ENCODE measurements around the gene FAM181A. TPM values are rescaled to one million over a fixed set of nuclear protein-coding genes. Genes with fewer than 3 reads are reported as not detected.

FAM181A gene
- total RNA-seq, 1 donor from 2014 or later: not detected

DNA sequence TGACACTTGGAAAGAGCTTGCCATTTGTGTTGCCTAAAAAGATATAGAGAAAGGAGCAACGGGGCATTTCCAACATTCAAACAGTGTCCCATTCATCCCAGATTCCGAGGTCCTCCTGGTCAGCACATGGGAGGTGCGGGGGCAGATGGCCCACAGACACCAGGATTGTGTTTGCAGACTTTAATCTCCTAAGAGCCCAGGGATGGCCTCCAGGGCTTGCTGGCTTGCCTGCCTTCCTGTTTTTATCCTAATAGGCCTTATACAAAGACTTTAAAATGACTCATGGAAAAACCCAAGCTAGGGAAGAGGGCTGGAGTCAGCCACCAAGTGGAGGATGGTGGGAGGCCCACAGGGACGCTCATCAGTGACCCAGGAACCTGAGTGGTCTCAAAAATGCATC, 21.5 kb upstream of the FAM181A start:
- Histone ChIP-seq H2AFZ (ENCODE audit: low read depth, low read length) (no peak overlapping the region), H3K4me2 (ENCODE audit: low read length) (no peak overlapping the region), H3K79me2 (ENCODE audit: insufficient read depth, low read length) (no peaks in the 10 kb centered on the region), H3K27ac (ENCODE audit: low read depth, low read length) (no peak overlapping the region), H4K20me1 (ENCODE audit: insufficient read depth, low read length) (no peaks in the 10 kb centered on the region), H3K4me1 (ENCODE audit: insufficient read depth, low read length) (no peaks in the 10 kb centered on the region), H3K9ac (ENCODE audit: low read length) (no peak overlapping the region), H3K4me3 (ENCODE audit: insufficient read depth, low read depth, low read length) (no peak overlapping the region), H3K9me3 (ENCODE audit: insufficient read depth, low read depth, low read length) (peaks cover 5% of the 10 kb centered on the region), H3K36me3 (ENCODE audit: insufficient read depth, low read length) (no peaks in the 10 kb centered on the region), H3K27me3 (ENCODE audit: insufficient read depth, low read length) (peaks cover 2% of the 10 kb centered on the region)
- FAIRE-seq (no peak), DNase-seq (ENCODE audit: low read depth) (no peak)
- no peaks in the 10 kb centered on the region for H3K36me3 Mint-ChIP-seq (ENCODE audit: low read depth, unreplicated experiment)
- peaks cover 8% of the 10 kb centered on the region for H3K9me3 Mint-ChIP-seq (ENCODE audit: unreplicated experiment)
- peaks cover 8% of the 10 kb centered on the region for H3K4me1 Mint-ChIP-seq (ENCODE audit: low read depth, unreplicated experiment)
- no peak overlapping the region for H3K4me3 Mint-ChIP-seq (ENCODE audit: unreplicated experiment)
- peaks cover 17% of the 10 kb centered on the region for H3K27me3 Mint-ChIP-seq (ENCODE audit: low read depth, unreplicated experiment)
- no peak overlapping the region for H3K27ac Mint-ChIP-seq (ENCODE audit: unreplicated experiment)
- TF ChIP-seq, protein P1, sequence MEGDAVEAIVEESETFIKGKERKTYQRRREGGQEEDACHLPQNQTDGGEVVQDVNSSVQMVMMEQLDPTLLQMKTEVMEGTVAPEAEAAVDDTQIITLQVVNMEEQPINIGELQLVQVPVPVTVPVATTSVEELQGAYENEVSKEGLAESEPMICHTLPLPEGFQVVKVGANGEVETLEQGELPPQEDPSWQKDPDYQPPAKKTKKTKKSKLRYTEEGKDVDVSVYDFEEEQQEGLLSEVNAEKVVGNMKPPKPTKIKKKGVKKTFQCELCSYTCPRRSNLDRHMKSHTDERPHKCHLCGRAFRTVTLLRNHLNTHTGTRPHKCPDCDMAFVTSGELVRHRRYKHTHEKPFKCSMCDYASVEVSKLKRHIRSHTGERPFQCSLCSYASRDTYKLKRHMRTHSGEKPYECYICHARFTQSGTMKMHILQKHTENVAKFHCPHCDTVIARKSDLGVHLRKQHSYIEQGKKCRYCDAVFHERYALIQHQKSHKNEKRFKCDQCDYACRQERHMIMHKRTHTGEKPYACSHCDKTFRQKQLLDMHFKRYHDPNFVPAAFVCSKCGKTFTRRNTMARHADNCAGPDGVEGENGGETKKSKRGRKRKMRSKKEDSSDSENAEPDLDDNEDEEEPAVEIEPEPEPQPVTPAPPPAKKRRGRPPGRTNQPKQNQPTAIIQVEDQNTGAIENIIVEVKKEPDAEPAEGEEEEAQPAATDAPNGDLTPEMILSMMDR (IDR thresholded peaks at IDR 0.05; ENCODE audit: insufficient read depth, low read depth, low read length): no peak
- TF ChIP-seq EZH2 (IDR thresholded peaks at IDR 0.05; ENCODE audit: insufficient read depth, low read length): no peak

DNA sequence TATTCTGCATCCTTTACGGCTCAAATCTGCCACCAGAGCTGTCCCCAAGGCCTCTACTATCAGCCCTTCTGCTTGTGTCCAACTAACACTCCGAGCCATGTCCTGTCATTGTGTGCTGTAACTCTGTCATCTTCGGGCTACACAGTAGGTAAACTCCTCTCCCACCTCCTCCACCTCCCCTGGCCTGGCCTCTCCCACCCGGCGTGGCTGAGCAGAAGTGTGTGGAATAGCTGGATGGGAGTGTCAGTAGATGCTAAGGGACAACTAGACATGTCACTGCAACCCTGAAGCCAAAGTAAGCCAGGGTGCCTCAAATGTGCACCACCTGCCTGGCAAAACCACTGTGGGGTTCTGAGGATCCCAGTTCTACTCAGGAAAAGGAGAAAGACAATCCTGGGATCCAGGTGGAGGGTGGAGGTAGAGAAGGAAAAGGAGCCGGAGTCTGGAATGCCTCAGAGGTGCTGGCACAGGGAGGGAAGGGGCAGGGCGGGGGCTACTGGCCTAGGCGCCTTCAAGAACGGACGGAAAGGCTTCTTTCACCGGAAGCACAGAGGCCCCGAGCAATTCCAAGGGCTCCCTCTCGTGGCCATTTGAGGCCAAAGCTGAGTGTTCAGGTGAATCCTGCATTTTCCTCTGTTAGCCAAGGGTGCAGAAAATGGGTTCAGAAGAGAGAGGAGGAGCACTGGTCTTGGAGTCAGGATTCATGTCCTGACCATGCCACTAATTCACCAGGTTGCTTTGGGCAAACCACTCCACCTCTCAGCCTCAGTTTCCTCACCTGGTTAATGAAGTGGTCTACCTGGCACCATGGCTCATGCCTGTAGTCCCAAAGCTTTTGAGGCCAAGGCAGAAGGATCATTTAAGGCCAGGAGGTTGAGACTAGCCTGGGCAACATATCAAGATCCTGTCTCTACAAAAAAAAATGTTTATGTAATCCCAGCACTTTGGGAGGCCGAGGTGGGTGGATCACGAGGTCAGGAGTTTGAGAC, 20.5 kb upstream of the FAM181A start:
- no peak for DNase-seq (ENCODE audit: low read depth)
- TF ChIP-seq, protein P1 (IDR thresholded peaks at IDR 0.05; ENCODE audit: insufficient read depth, low read depth, low read length): peak; percentile 56
- no peak for TF ChIP-seq EZH2 (IDR thresholded peaks at IDR 0.05; ENCODE audit: insufficient read depth, low read length)
- peaks cover 19% of the 10 kb centered on the region for H3K27me3 Mint-ChIP-seq (ENCODE audit: low read depth, unreplicated experiment)
- H3K36me3 Mint-ChIP-seq (ENCODE audit: low read depth, unreplicated experiment): no peaks in the 10 kb centered on the region
- no peak overlapping the region for H3K4me3 Mint-ChIP-seq (ENCODE audit: unreplicated experiment)
- no peak for FAIRE-seq
- no peak overlapping the region for H3K27ac Mint-ChIP-seq (ENCODE audit: unreplicated experiment)
- no peaks in the 10 kb centered on the region for H3K4me1 ChIP-seq (ENCODE audit: insufficient read depth, low read length)
- no peak overlapping the region for H3K9ac ChIP-seq (ENCODE audit: low read length)
- H4K20me1 ChIP-seq (ENCODE audit: insufficient read depth, low read length): no peaks in the 10 kb centered on the region
- H3K27me3 ChIP-seq (ENCODE audit: insufficient read depth, low read length): peaks cover 2% of the 10 kb centered on the region
- no peaks in the 10 kb centered on the region for H3K36me3 ChIP-seq (ENCODE audit: insufficient read depth, low read length)
- no peak overlapping the region for H3K27ac ChIP-seq (ENCODE audit: low read depth, low read length)
- H3K4me2 ChIP-seq (ENCODE audit: low read length): no peak overlapping the region
- H3K9me3 ChIP-seq (ENCODE audit: insufficient read depth, low read depth, low read length): peaks cover 5% of the 10 kb centered on the region
- H3K79me2 ChIP-seq (ENCODE audit: insufficient read depth, low read length): no peaks in the 10 kb centered on the region
- peak overlapping the region; percentile 39 for H2AFZ ChIP-seq (ENCODE audit: low read depth, low read length)
- peaks cover 8% of the 10 kb centered on the region for H3K4me1 Mint-ChIP-seq (ENCODE audit: low read depth, unreplicated experiment)
- no peak overlapping the region for H3K4me3 ChIP-seq (ENCODE audit: insufficient read depth, low read depth, low read length)
- H3K9me3 Mint-ChIP-seq (ENCODE audit: unreplicated experiment): peaks cover 6% of the 10 kb centered on the region

Data from astrocyte (in vitro differentiated cells and primary cell).